Activated CD4-positive, alpha-beta T cell treated with anti-CD3 and anti-CD28 coated beads, Interleukin-2, amount 50 U/mL, for 4 hours (primary cell): ENCODE data around the gene TBC1D32.
"Not testable (repeated sequence)": the region's sequence is repeated elsewhere in the genome, so short reads cannot be mapped to it uniquely, and the experiment has no call there.

Source experiments
- DNase-seq, 2 experiments: peaks; one replicate each; pipeline ENCODE4 v3.0.0-alpha.2; 2020

TBC1D32 gene

DNA sequence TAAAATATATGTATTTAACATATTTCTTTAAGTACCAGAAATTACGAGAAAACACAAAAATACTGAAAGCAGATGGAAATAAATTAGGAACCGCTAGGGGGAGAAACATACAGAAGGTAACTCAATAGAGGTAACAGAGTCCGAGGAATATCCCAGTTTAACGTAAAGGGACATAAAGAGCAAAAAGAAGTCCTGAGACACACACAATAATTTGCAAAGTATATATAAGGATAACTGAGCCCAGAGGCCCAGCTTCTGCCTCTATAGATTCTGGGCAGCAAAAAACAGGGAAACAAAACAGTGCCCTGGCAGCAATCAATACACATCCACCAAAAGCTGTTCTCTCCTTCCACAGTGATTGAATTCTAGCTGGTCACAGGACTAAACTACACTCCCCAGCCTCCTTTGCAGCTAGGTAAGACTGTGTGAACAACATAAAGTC, 15.1 kb downstream of the TBC1D32 start:
- DNase-seq: no peak

DNA sequence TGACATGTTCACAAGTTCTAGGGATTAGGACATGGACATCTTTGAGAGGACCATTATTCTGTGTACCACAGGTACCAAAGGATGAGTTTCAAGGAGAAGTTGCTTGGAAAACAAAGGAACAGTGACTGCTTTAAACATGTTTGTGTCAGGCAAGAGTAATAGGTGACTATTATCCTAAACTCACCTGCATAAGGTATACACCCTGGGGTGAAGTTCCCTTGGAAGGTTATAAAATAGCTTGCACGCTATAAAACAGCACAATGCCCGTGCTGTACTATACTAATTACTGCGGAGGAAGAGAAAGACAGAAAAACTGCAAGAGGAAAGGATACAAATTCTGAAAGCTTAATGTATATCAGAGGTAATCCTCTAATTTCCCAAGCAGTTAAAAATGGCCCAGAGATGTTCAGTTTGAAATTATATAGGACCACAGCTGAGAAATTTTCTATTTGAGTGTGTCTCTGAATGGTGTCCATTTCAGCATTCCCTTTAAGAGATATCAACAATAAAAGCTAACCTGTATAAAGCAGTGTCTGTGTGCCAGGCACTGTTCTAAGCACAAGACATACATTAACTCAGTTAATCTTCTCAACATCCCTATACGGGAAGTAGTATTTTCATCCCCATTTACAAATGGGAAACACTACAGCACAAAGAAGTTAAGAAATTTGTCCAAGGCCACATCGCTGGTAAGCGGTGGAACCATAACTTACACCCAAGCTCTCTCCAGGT, 19.7 kb downstream of the TBC1D32 start:
- DNase-seq: no peak

DNA sequence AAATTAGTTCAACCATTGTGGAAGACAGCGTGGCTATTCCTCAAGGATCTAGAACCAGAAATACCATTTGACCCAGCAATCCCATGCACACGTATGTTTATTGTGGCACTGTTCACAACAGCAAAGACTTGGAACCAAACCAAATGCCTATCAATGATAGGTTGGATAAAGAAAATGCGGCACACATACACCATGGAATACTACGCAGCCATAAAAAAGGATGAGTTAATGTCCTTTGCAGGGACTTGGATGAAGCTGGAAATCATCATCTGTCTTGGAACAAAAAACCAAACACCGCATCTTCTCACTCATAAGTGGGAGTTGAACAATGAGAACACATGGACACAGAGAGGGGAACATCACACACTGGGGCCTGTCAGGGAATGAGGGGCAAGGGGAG, 22.5 kb downstream of the TBC1D32 start:
- not testable (repeated sequence) for DNase-seq

DNA sequence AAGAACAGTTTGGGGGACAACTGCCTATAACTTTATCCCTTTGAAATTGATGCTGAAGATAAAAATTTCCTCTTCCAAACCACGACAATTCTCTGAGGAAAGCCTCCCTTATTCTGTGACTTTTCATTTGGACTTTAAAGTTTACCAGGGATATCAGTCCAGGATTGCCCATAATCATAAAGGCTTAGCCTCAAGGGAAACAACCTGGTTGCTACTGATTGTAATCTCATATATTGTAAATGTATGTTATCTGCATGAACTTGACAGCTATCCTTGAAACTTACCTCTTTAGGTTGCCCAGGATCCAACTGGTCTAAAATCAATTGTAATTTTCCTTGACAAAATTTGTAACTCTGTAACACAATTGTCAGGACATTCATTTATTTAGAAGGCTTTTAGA, 23.8 kb downstream of the TBC1D32 start:
- DNase-seq: no peak

DNA sequence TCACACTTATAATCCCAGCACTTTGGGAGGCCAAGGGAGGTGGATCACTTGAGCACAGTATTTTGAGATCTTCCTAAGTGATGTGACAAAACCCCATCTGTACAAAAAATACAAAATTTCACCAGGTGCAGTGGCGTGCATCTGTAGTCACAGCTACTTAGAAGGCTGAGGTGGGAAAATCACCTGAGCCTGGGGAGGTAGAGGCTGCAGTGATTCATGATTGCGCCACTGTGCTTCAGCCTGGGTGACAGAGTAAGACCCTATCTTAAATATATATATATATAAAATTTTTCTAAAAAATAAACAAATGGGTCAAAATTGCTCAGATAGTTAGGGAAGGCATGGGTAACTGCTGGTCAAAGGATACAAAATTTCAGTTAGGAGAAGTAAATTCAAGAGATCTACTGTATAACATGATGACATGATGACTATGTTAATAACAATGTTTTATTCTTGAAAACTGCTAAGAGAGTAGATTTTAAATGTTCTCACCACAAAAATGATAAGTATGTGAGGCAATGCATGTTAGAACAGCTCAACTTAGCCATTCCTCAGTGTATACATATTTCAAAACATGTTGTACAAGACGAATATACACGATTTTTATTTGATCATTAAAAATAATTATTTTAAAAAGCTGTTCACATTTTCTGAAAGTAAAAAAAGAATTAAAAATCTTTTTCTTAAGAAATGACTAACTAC, 24.4 kb downstream of the TBC1D32 start:
- no peak for DNase-seq

DNA sequence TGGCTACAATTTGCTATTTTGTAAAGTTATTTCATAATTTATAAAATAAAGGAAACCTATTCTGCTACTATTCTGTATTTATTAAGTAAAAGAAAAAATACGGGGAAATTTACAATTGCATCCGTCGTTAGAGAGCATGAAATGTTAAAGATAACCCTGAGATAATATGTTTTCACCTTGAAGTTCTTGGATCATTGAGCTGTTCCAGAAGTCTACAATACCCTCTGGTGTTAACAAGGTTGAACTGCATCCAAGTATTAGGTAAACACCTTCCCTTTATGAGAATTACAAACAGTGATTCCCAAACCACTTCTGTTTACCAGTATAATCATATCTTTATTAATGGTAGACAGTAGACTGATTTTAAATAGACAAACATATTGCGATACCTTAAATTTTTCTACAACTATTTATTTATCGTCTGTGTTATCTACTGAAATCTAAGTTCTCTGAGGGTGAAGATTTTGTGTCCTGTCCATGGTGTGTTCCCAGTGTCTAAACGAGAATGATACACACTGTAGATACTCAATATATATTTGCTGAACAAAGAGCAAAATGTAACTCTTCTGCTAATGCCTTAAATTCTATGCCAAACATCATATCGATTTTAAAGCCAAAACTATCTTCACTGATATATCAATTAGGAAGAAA, 28.2 kb downstream of the TBC1D32 start:
- DNase-seq: no peak

DNA sequence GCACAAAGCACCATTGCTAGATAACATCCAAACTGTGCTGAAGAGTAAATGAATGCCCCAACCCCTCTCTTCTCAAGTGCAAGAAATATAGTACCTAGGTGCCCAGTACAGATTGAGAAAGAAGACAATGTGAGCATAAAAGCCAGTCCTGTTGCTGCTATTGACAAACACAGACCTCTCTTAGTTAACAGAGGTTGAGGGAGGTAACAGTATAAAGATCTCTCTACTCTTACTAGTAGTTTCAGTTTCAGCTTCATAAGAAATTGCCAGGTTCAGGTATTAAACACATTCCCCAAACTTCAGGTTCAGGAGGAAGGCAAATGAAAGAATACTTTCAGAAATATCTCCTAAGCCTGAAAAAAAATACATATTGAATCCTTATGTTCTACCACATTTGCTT, 31.4 kb downstream of the TBC1D32 start:
- DNase-seq: no peak

DNA sequence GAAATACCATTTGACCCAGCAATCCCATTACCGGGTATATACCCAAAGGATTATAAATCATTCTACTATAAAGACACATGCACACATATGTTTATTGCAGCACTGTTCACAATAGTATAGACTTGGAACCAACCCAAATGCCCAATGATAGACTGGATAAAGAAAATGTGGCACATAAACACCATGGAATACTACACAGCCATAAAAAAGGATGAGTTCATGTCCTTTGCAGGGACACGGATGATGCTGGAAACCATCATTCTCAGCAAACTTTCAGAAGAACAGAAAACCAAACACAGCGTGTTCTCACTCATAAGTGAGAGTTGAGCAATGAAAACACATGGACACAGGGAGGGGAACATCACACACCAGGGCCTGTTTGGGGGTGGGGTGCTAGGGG, 33.1 kb downstream of the TBC1D32 start:
- DNase-seq: not testable (repeated sequence)

DNA sequence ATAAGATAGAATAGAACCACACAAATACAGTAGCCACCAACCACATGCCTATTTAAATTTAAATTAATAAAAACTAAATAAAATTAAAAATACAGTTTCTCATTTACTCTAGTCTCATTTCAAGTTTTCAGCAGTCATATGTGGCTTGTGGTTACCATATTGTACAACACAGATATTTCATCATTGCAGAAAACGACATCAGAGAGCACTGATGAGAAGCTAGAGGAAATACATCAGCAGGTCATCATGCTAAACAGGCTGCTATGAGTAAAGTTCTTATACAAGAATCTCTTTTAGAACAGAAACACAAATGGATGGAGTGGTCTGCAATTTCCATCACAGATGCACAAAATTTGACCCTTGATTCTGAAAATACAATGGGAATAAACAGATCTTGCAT, 36.6 kb downstream of the TBC1D32 start:
- no peak for DNase-seq

DNA sequence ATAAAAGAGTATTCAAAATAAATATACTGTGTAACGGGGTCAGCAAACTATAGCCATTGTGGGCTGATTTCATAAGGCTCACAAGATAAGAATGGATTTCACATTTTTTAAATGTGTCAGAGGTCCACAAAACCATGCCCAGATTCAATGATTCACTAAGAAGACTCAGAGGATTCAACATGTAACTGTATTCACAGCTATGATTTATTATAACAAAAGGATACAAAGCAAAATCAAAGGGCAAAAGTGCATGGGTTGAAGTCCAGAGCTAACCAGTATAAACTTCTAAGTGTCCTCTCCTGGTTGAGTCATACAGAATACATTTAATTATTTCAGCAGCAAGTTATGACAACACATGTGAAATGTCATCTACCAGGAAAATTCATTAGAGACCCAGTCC, 49.2 kb downstream of the TBC1D32 start:
- DNase-seq: no peak

DNA sequence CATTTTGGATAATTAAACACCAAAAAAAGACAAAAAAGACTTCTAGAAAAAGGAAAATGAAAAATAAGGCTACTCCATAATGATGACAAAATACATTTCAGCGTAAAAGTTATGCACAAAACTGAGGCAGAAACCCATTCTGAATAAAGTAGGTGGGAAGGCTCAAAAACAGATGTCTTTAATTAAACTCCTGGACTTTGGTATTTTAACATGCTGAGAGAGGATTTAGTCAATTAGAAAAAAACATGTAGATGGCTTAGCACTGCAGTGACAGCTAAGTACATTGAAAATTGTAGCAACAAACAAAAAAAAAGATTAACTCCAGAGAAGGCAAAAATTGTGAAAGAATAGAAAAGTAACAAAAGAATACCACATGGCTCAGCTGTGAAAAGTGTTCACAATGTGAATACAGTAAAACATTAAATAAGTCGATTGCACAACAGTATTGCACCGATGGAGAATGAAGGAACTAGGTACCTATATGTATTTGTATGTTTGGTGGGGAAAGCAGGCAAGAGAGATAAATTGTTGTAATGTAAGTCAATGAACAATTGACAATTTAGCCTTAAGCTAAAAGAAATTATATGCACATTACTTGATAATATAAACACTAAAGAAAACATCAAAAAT, 59.5 kb downstream of the TBC1D32 start:
- no peak for DNase-seq

DNA sequence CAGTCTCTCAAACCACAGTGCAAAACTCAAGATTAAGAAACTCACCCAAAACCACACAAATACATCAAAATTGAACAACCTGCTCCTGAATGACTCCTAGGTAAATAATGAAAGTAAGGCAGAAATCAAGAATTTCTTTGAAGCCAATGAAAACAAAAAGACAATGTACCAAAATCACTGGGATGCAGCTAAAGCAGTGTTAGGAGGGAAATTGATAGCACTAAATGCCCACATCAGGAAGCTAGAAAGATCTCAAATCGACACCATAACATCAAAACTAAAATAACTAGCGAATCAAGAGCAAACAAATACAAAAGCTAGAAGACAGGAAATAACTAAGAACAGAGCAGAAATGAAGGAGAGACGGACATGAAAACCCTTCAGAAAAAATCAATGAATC, 70.5 kb downstream of the TBC1D32 start:
- DNase-seq: no peak

DNA sequence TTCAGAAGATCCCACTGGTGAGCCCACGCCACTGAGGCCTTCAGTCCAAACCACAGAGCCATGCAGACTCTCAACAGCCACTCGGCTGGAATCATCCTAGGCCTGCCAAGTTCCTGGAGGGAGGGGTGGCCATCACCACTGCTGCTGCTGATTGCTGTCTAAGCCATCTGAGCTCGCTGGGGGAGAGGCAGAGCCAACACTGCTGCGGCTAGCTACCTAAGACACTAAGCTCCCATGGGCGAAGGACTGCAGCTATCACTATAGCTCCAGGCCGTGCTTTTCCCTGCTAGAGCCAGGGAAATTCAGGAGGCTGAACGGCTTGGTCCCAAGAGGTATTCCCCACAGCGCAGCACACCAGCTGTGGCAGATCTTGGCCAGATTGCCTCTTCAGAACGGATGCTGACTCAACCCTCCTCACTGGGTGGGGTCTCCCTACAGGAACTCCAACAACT, 73.6 kb downstream of the TBC1D32 start:
- DNase-seq: no peak

DNA sequence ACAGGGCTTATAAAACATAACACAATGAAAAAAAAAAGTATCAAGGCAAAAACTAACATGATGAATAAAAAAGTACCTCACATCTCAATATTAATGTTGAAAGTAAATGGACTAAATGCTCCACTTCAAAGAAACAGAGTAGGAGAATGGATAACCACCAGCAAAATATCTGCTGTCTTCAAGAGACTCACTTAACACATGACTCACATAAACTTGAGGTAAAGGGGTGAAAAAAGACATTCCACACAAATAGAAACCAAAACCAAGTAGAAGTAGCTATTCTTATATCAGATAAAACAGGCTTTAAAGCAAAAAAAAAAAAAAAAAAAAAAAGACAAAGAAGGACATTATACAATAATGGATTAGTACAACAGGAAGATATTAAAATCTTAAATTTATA, 86.9 kb downstream of the TBC1D32 start:
- DNase-seq: no peak

DNA sequence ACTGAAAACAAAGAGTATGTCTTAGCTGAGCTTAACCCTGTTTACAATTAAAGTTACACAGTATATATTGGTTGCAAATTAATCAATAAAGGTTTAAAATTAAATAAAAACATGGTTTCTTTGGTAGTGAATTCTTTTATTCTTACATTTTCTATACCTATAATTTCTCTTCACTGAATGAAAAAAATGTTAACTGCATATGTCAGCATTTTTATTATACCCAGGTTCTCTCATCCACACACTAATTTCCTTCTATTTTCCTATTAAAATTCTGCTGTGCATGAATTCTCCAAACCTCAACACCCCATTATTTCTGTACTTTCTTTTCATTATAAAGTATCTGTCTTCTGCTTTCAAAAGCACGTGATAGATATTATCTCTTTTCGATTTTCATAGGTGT, 91.9 kb downstream of the TBC1D32 start:
- DNase-seq: no peak

DNA sequence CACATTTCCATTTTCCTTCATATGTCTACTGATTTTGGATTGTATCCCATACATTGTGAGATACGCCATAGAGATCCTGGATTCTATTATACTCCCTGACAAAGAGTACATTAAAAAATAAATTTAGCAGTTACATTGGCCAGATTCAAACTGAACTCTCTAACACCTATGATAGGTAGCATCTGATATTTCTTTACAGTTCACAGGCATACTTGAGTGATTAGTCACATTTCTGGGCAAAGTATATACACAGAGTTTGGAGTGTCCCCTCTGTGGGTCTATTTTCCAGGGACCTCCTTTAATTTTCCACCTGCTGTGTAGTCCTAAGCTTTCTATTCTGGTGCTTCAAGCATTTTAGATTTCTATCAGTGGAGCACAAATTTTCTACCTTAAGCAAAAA, 96.4 kb downstream of the TBC1D32 start:
- no peak for DNase-seq

DNA sequence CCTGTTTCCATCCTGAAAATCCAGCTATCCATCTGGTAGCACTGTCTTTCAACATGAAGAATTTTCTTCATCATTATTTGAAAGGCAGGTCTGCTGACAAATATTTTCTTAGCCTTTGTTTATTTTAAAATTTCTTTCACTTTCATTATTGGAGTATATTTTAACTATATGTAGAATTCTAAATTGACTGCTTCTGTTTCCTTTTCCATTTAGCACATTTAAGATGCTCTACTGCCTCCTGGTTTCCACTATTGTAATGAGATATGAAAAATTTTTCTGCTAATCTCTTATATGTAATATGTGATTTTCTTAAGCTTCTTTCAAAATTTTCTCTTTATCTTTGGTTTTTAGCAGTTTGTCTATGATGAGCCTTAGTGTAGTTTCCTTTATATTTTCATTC, 97.3 kb downstream of the TBC1D32 start:
- no peak for DNase-seq

DNA sequence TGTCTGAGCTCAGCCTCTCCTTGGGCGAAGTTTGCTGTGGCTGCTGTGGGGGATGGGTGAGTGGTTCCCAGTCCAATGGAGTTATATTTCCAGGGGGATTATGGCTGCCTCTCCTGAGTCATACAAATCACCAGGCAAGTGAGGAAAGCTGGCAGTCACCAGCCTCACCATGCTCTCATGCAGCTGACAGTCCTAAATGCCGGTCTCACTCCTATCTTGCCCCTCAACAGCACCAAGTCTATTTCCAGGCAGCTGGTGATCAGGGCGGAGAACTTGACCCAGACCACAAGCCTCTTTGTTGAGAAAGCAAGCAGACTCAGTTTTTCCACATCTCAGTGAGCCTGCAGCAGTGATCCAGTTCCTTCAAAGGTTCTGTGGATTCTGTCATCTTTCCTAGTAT, 98.9 kb downstream of the TBC1D32 start:
- DNase-seq: no peak

DNA sequence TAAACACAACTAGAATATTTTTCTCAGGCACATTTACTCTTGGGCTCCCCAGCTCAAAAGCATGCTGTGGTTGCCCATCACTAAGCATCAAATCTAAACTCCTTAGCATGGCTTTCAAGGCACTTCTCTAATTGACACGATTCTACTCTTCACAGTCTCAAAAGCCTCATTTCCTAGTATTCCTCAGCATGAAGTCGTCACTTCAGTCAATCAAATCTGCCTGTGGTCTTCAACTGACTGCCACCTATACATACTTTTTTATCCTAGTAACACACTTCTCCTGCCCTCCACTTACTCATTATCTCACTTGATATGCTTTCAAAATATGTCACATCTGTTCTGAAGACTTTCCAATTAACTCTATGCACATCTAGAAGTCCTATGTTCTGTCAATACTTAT, 110.3 kb downstream of the TBC1D32 start:
- no peak for DNase-seq

DNA sequence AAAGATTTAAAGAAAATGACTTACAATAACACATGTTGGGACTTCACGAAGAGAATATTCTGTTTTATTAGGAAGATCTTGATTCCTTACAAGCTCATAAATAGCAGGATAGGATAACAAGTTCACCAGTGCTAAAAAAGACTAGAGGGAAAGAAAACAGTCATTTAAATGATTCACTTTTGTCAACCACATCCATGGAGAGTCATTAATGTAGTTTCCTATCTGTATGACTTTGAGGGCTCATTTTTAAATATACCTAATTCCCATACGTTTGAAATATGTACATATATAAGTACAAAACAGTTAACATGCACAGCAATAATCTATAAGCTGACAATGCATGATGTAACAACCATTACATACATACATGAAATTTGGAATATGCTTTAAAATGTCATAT, 111.1 kb downstream of the TBC1D32 start:
- no peak for DNase-seq

DNA sequence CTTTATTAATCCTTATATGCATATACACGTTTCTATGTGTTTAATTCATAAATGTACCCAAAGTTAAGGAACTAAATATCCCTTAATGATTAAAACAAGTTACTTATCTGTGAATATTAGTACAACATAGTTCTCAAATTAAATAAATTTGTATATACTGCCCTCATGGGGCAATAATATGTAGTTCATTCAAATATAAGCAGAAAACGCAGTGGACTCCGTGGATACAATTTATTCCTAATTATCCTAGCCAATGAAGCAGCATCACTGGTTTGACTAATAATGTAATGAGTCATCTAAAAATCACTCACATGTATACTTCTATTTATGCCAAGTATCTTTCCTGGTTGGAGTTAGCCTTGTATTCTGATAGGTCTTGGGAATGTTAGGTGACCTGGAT, 111.6 kb downstream of the TBC1D32 start:
- DNase-seq: no peak

DNA sequence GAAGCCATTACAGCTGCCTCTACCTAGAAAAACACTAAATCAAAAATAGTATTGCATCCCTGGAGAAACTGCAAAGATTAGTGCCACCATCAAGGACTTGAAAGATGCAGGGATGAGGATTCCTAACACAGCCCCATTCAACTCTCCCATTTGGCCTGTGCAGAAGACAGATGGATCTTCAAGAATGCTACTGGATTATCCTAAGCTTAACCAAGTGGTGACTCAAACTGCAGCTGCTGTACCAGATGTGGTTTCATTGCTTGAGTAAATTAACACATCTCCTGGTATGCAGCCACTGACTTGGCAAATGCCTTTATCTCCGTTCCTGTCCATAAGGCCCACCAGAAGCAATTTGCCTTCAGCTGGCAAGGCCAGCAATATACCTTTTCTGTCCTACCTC, 117.4 kb downstream of the TBC1D32 start:
- DNase-seq: no peak

DNA sequence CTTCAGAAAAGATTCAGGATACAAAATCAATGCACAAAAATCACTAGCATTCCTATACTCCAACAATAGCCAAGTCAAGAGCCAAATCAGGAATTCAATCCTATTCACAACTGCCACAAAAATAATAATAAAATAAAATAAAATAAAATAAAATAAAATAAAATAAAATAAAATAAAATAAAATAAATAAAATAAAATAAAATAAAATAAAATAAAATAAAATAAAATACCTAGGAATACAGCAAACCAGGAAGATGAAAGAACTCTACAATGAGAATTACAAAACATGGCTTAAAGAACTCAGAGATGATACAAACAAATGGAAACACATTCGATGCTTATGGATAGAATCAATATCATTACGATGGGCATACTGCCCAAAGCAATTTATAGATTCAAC, 120.9 kb downstream of the TBC1D32 start:
- not testable (repeated sequence) for DNase-seq

DNA sequence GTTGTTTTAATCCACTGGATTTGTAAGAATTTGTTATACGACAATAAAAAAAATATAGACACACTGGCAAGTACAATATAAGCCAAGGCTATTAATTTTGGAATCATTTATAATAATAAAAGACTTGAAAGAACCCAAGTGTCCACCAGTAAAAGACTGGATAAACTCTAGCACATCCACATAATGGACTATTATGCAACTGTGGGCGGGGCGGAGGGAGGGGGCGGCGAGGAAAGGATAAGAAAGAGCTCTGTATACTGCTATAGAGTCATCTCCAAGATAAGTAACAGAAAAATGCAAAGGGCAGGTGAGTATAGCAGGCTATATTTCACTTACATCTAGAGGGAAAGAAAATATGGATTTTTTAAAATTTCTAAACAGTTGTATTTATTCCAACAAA, 123.3 kb downstream of the TBC1D32 start:
- no peak for DNase-seq
